ENCODE results near the gene RASIP1.

GRCh38 chr19:48746738-48747575 is 6.5 kb upstream of the RASIP1 start, which contains the start of gene IZUMO1:
- TF ChIP-seq CTCF (IDR thresholded peaks at IDR 0.05) (no peak), ZFX (IDR thresholded peaks at IDR 0.05; ENCODE audit: borderline replicate concordance) (no peak)

Measured in 22Rv1 (cell line).